ENCODE measurements around the gene TARS3.

Gene TARS3

DNA sequence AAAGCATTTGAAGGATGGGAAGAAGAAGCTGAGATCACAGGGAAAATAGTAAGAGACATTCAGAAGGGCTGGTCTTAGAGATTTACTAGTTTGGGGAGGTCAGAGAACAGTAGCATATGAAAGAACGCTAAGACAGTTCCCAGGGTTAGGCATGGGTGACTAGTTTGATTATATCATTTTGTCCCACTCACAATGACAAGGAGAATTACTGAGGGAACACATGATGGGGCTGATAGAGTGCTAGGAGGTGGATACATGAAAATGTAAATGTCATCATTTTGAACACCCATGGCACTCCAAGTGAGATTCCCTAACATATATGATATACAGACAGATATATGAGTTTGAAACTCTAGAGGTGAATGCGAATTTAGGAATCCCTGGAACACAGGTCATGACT, 9.3 kb upstream of the TARS3 start:
- Histone ChIP-seq H3K36me3 (no peaks in the 10 kb centered on the region), H3K4me3 (ENCODE audit: low read depth, low read length) (no peak overlapping the region), H3K27ac (no peak overlapping the region), H3K9me3 (ENCODE audit: severe bottlenecking) (no peaks in the 10 kb centered on the region), H3K27me3 (ENCODE audit: insufficient read depth, low read depth, severe bottlenecking) (no peaks in the 10 kb centered on the region)
- TF ChIP-seq, protein P1, sequence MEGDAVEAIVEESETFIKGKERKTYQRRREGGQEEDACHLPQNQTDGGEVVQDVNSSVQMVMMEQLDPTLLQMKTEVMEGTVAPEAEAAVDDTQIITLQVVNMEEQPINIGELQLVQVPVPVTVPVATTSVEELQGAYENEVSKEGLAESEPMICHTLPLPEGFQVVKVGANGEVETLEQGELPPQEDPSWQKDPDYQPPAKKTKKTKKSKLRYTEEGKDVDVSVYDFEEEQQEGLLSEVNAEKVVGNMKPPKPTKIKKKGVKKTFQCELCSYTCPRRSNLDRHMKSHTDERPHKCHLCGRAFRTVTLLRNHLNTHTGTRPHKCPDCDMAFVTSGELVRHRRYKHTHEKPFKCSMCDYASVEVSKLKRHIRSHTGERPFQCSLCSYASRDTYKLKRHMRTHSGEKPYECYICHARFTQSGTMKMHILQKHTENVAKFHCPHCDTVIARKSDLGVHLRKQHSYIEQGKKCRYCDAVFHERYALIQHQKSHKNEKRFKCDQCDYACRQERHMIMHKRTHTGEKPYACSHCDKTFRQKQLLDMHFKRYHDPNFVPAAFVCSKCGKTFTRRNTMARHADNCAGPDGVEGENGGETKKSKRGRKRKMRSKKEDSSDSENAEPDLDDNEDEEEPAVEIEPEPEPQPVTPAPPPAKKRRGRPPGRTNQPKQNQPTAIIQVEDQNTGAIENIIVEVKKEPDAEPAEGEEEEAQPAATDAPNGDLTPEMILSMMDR (IDR thresholded peaks at IDR 0.05; ENCODE audit: low read depth, low read length) = no peak
- no peak for DNase-seq

DNA sequence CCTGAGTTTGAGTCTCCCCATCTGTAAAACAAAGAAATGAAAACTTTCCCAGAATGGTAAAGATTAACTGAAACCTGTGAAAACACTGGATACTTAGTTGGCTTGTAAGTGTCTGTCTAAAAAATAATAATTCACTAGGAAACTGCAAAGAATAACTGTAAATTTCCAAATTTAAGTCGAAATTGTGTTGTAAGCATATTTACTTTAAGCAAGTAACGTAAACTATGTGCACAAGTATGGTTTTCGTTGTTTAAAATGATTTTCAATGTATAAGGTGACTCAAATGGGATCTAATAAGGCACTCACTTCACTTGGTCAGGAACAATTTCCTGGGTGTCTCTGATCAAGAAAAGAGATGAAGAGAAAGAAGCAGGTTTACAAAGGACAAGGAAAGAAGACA, 8.5 kb upstream of the TARS3 start:
- no peaks in the 10 kb centered on the region for H3K36me3 ChIP-seq
- H3K9me3 ChIP-seq (ENCODE audit: severe bottlenecking) = no peaks in the 10 kb centered on the region
- TF ChIP-seq, protein P1 (IDR thresholded peaks at IDR 0.05; ENCODE audit: low read depth, low read length) = no peak
- no peak for DNase-seq
- no peak overlapping the region for H3K27ac ChIP-seq
- H3K4me3 ChIP-seq (ENCODE audit: low read depth, low read length) = no peak overlapping the region
- no peaks in the 10 kb centered on the region for H3K27me3 ChIP-seq (ENCODE audit: insufficient read depth, low read depth, severe bottlenecking)

DNA sequence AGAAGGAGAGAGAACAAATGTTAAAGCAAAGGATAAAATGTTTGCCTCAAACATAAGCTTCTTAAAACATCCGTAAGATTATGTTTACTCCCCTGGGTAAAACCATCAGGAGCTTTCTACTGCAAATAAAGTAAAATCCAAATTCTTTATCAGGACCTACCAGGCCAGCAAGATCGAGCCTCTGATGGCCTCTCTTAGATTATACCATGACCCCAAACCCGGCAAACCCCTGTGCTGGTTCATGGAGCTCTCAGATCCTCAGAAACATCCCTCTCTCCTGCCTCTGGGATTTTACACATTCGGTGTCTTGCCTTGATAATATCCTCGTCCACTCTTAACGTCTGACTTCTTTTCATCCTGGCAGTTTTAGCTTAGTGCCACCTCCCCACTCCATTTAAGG, 7.5 kb upstream of the TARS3 start:
- Histone ChIP-seq H3K4me3 (ENCODE audit: low read depth, low read length) (no peak overlapping the region), H3K36me3 (no peaks in the 10 kb centered on the region), H3K27ac (no peak overlapping the region), H3K27me3 (ENCODE audit: insufficient read depth, low read depth, severe bottlenecking) (no peaks in the 10 kb centered on the region), H3K9me3 (ENCODE audit: severe bottlenecking) (no peaks in the 10 kb centered on the region)
- DNase-seq = no peak
- TF ChIP-seq, protein P1 (IDR thresholded peaks at IDR 0.05; ENCODE audit: low read depth, low read length) = no peak

DNA sequence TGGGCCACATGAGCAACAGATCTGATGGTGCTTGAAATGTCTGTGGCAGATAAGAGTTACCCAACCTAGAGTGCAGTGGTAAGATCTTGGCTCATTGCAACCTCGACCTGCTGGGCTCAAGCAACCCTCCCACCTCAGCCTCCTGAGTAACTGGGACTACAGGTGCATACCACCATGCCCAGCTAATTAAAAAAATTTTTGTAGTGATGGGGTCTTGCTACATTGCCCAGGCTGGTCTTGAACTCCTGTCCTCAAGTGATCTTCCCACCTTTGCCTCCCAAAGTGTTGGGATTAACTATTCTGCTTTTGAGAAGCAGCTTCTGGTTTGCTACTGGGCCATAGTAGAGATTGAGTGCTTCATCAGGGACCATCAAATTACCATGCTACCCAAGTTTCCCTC, 2.9 kb upstream of the TARS3 start:
- Histone ChIP-seq H3K27ac (no peak overlapping the region), H3K27me3 (ENCODE audit: insufficient read depth, low read depth, severe bottlenecking) (no peaks in the 10 kb centered on the region), H3K36me3 (no peaks in the 10 kb centered on the region; the same call in 1 of the 2 replicates), H3K9me3 (ENCODE audit: severe bottlenecking) (no peaks in the 10 kb centered on the region), H3K4me3 (ENCODE audit: low read depth, low read length) (no peak overlapping the region)
- TF ChIP-seq, protein P1 (IDR thresholded peaks at IDR 0.05; ENCODE audit: low read depth, low read length) = no peak
- DNase-seq = no peak

DNA sequence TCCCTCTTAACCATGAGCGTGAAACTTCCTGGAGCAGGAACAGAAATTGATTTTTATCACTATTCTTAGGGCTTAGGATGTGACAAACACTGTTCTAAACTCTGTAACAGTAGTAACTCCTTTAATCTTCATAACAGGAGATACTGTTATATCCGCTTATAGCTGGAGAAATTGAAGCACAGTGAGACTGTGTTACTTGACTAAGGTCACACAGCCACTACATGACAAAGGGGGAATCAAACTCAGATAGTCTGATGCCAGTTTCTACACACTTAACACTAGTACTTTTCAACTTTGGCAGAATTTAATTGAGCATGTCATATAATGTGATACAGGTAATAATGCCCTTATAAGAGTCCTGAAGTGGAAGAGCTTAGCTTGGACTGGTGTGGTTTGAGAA, 800 bp upstream of the TARS3 start:
- H3K27ac ChIP-seq = no peak overlapping the region
- no peaks in the 10 kb centered on the region for H3K27me3 ChIP-seq (ENCODE audit: insufficient read depth, low read depth, severe bottlenecking)
- peaks cover 19% of the 10 kb centered on the region for H3K36me3 ChIP-seq

DNA sequence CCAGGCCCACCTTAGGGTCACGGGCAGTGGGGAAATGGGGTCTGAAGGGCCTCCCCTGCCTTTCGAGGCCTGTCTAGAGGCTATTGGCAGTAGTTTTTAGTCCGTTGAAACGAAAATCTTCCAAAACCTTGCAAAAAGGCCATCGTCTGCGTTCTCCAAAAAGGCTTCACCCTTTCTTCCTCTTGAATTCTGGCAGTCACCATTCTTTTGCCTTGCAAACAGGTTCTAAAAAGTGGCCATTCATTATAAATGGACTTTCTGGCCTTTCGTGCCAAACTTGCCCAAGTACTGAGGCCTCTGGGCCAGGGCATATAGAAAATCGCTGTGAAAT, 367 bp upstream of the TARS3 start:
- Histone ChIP-seq H3K36me3 (peaks cover 23% of the 10 kb centered on the region), H3K9me3 (ENCODE audit: severe bottlenecking) (no peaks in the 10 kb centered on the region), H3K4me3 (ENCODE audit: low read depth, low read length) (no peak overlapping the region), H3K27me3 (ENCODE audit: insufficient read depth, low read depth, severe bottlenecking) (no peaks in the 10 kb centered on the region), H3K27ac (no peak overlapping the region)
- TF ChIP-seq, protein P1 (IDR thresholded peaks at IDR 0.05; ENCODE audit: low read depth, low read length) = no peak
- DNase-seq = no peak

More for the DNA sequence above, 800 bp upstream of the TARS3 start:
- DNase-seq = no peak
- no peak overlapping the region for H3K4me3 ChIP-seq (ENCODE audit: low read depth, low read length)
- TF ChIP-seq, protein P1 (IDR thresholded peaks at IDR 0.05; ENCODE audit: low read depth, low read length) = no peak
- H3K9me3 ChIP-seq (ENCODE audit: severe bottlenecking) = no peaks in the 10 kb centered on the region

All from WERI-Rb-1 (cell line).